ENCODE results near the gene SPINT1.

The SPINT1 gene, protein sequence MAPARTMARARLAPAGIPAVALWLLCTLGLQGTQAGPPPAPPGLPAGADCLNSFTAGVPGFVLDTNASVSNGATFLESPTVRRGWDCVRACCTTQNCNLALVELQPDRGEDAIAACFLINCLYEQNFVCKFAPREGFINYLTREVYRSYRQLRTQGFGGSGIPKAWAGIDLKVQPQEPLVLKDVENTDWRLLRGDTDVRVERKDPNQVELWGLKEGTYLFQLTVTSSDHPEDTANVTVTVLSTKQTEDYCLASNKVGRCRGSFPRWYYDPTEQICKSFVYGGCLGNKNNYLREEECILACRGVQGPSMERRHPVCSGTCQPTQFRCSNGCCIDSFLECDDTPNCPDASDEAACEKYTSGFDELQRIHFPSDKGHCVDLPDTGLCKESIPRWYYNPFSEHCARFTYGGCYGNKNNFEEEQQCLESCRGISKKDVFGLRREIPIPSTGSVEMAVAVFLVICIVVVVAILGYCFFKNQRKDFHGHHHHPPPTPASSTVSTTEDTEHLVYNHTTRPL

DNA sequence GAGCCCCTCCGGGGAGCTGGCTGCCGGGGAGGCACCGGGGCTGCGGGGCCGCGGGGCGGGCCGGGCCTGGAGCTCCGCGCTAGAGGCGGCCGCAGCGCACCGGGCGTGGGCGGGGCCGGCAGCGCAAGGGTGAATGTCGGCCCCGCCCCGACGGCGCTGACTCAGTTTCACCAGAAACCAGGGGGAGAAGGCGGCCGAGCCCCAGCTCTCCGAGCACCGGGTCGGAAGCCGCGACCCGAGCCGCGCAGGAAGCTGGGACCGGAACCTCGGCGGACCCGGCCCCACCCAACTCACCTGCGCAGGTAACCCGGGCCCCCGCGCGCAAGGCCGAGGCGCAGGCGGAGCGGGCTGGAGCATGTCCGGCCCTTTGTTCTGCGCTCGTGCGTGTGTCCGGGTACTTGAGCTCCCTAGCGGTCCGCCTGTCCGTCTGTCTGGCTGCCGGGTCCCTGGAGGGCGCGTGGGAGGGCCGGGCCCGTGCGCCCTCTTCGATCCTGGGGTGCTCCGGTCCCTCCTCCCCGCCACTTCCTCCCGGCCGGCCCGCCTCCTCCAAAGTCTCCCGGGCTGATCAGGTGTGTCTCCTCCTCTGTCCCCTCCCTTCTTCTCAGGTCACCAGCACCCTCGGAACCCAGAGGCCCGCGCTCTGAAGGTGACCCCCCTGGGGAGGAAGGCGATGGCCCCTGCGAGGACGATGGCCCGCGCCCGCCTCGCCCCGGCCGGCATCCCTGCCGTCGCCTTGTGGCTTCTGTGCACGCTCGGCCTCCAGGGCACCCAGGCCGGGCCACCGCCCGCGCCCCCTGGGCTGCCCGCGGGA, at the start of gene SPINT1:
SPINT1 (plus strand) TSS at position 164 of the 811 bp plus-strand sequence; CDS start at position 671, 507 bp downstream.
- DNase-seq = no peak

DNA sequence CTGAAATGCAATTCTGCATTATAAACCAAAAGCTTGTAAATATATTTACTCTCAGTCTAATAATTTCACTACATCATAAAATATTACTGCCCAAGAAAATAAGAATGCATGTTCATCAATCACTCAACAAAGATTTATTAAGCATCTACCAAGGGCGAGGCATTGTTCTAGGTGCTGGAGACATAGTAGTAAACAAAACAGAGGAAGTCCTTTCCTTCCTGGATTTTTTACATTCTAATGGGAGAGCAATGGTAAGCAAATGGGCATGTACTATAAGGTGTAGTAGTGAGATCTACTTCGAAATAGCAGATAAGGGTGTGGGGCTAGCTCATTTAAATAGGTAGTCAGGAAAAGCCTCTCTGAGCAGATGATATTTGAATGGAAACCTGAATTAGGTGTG, 47.8 kb upstream of the SPINT1 start:
- DNase-seq = no peak

DNA sequence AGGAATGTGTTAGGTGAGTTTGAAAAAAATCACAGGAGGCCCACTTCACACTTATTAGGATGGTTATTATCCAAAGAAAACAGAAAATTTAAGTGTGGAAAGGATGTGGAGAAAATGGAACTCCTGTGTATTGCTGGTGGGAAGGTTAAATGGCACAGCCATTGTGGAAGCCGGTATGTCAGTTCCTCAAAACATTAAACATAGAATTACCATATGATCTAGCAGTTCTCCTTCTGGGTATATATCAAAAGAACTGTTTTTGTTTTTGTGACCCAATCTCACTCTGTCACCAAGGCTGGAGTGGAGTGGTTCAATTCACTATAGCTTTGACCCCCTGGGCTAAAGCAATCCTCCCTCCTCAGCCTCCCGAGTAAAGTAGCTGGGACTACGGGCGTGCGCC, 47.3 kb upstream of the SPINT1 start:
- DNase-seq = no peak

DNA sequence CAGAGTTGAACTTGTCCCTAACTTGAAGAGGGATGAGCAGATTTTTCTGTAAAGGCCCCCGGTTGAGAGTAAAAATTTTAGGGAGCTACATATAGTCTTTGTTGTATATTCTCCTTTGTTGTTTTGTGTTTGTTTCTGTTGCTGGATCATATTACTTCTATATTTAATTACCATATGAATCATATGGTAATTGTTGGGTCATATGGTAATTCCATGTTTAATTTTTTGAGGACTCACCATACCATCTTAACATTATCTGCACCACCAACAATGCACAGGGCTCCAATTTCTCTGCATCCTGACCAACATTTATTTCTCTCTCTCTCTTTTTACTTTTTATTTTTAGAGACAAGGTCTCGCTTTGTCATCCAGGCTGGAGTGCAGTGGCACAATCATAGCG, 44.3 kb upstream of the SPINT1 start:
- DNase-seq = no peak

DNA sequence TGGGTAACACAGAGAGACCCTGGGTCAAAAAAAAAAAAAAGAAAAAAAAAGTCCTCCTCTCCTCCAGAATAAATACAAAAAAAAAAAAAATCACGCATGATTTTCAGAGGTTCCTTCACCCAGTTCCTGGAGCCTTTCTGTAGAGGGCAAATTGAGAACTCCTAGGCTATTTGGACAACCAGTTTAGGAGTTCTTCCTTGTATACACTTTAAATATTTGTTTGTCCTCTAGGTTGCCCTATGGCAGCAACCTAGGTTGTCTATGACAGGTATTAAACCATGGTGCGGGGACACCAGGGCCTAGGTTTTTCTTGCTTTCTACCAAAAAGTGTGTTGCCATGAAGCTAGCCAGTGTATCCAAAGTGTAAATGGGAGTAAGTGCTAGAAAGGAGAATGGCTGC, 40.8 kb upstream of the SPINT1 start:
- no peak for DNase-seq

DNA sequence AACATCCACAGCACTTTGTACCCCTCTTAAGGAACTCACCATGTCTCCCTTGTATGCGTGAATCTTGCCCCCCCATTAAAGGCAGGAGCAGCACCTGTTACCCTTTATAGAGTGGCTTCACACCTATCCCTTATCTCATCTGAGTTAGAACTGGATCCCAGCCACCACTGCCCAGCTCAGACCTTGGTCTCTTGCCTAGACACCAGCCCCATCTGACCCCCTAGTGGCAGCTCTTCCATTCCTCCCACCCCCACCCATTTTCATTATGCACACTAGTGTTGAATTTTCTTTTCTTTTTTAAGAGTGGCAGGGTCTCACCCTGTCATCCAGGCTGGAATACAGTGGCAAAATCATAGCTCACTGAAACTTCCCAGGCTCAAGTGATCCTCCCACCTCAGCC, 40.2 kb upstream of the SPINT1 start:
- DNase-seq = no peak

DNA sequence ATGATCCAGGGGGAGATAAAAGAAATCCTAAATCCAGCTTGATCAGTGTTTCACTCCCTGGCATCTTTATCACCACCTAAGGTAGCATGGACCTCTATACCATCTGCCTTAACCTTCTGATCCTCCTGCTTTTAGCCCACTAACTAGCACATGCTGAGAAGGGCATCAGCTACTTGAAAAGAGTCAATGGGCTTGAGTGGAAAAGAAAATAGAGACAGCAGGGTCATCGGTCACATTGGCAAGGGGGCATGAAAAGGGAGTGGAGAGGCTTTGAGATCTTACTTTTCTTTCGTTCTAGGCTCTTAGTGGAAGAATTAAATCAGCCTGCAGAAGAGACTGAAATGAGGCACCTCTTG, 37.2 kb upstream of the SPINT1 start:
- no peak for DNase-seq

DNA sequence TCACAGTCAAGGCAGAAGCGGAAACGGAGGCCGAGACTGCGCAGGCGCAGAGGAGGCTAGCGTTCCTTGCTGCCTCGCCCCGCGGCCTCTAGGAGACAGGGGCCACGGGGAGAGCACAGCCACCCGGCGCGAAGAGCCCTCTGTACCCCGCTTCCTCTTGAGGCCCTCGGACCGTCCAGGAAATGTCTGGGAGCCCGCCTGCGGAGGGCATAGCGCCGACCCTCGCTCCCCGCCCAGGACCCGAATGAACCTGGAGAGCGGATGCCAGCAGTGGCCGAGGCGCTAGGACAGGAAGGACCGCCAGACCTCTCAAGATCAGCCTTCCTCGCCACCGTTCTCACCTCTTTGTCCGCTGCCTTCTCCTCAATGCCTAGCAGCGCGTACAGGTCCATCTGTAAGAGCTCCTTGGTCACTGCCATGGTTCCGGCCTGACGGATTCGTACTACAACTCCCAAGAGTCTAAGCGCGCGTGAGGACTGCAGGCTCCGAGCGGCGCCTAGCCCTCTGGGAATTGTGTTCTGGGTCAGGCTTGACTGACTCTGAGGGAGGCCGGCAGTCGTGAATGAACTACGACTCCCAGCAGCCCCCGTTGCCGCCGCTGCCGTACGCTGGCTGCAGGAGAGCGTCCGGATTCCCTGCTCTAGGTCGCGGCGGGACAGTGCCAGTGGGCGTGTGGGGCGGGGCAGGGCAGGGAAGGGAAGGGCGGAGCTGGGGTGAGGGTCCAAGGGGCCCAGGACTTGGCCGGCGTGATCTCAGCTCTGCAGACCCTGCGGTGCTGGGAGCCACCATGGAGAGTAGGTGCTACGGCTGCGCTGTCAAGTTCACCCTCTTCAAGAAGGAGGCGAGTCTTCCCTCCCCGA, 36.6 kb upstream of the SPINT1 start, which contains the start of the genes DNAJC17 and ZFYVE19:
DNAJC17 (minus strand) TSS at position 446 of the 860 bp plus-strand sequence; CDS start at position 419, 27 bp downstream.
ZFYVE19 (plus strand) TSS at position 62 of the 860 bp plus-strand sequence; CDS start at position 563, 501 bp downstream.
- peak; percentile 89 for DNase-seq

DNA sequence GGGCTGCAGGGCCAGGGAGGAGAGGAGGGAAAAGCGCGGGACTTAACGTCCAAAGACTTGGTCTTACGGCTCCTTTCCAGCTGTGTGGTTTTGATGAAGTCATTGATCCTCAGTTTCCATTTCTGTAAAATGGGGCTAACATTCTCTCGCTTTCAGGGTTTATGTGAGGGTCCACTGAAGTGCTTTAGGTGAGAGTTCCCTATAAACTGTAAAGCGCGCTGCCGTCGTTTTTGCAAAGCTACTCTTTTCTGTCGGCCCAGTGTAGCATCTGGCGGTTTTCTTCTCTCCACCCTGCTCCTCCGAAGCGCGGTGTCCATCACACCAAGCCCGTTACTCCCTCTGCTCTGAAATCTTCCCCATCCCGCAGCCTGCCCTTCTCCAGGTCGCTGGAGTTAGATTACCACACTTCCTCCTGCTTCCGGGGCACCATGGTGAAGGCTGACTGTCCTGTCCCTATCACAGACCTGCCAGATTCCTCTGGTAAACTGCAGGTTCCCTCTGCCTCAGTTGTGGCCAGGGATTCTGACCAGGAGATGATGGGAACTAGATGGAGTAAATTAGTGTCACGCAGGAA, 35.9 kb upstream of the SPINT1 start:
- no peak for DNase-seq

DNA sequence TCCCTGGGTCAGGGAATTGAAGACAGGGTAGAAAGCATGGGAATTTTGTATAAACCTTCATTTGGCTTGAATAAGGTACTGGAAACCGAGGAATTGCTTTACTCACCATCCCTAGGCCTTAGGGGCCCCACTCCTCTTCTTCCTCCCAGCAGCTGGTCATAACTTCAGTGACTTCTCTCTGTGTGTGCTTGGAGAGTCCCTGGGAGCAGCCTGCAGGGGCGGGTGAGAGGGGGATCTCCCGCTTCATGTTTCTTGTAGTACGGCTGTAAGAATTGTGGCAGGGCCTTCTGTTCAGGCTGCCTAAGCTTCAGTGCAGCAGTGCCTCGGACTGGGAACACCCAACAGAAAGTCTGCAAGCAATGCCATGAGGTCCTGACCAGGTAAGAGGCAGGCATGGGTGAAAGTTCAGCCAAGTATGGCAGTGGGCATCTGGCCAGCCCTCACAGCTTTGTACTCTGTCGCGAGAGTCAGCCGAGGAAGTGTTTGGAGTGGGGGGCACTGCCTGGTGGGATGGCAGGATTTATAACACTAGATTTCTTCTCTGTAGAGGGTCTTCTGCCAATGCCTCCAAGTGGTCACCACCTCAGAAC, 34.9 kb upstream of the SPINT1 start:
- DNase-seq = no peak

DNA sequence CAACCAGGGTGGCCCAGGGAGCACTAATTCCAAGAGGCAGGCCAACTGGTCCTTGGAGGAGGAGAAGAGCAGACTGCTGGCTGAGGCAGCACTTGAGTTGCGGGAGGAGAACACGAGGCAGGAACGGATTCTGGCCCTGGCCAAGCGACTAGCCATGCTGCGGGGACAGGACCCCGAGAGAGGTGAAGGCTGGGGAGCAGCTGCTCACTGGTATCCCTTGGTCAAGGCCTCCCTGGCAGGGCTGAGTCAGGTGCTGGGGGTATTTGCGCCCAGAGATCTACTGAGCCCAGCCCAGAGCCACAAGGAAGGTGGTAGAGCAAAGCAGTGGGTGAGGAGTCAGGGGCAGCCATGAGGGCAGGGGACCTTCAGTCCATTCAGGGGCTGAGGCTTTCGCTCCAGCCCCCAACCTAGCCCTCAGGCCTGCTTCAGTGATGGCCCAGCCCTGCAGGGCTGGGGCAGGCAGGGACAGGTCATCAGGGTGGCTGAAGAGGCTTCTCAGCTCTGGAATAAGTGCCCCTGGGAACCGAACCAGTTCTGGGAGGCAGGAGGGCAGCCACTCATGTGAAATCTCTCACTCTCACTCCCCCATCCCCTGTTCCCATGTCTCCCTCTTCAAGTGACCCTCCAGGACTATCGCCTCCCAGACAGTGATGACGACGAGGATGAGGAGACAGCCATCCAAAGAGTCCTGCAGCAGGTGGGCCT, 31.0 kb upstream of the SPINT1 start:
- no peak for DNase-seq

DNA sequence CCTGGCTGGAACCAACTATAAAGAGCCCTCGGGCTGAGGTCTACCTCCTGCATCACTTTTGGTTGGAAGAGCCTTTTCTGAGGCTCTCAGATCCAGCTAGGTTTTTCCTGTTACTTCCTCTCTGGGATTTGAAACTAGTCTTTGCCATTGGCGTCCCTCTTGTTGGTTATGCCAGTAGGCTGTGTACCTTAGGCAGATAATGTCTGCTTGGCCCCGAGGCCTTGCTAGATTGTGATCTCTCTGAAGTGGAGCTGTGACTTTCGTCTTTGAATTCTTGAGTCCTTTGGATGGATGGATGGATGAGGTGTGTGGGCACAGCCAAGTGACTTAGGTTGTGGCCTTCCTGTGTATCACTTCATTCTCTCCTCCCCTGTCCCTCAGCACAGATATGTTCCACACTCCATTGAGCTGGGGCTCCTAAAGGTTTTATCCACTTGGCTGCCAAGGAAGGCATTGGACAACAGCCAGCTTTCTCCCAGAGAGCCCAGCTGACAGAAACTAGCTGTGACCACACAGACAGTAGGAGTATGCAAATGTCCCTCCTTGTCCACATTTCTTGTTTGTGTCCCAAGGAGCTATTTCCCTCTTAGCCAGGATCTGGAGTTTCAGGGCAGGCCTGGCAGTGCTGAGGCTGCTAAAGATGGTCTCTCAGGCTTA, 28.7 kb upstream of the SPINT1 start:
- DNase-seq = no peak

DNA sequence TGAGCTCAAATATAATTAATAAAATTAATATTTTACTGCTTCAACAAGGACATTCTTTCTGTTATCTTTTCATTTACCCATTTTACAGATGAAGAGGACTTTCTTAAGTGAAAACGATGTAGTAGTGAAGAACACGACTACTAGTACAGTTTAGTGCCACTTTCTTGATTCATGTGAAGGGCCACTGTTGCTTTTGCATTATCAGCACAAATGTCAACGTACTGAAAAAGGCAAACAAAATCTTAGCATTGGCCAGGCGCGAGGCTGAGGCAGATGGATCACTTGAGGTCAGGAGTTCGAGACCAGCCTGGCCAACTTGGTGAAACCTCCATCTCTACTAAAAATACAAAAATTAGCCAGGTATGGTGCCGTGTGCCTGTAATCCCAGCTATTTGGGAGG, 24.8 kb upstream of the SPINT1 start:
- DNase-seq = no peak

DNA sequence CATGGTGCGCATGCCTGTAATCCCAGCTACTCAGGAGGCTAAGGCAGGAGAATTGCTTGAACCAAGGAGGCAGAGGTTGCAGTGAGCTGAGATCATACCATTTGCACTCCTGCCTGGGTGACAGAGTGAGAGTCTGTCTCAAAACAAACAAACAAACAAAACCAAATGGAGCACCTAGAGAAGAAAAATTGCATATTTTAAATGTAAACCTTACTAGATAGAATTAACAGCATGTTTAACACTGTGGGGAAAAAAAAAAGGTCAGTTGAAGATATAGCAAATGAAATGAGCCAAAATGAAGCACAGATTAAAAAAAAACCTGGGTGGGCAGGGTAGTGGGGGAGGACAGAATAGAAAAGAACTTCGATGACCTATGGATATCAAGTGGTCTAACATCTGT, 22.7 kb upstream of the SPINT1 start:
- no peak for DNase-seq

DNA sequence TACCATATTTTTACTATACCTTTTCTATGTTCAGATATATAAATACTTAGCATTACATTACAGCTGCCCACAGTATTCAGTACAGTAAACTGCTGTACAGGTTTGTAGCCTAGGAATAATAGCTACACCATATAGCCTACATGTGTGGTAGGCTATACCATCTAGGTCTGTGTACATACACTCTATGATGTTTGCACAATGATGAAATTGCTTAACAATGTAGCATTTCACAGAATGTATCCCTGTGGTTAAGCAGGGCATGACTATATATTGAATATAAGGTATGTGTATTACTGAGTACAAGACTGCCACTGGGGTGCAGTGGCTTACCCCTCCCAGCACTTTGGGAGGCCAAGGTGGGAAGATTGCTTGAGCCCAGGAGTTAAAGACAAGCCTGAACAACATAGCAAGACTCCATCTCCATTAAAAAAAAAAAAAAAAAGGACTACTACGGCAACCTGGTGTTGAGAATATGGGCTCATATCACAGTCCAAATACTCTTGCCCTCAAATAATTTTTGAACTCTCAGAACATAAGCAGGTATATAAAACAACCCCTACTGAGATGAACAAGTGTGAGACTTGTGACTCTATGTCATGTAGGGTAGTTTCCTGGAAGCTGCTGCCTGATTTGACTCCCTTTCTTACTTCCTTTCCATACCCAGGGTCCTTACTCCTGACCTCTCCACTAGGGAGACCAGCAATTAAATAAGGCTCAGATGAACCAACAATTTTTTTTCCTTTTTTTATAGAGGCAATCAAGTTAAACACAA, 20.1 kb upstream of the SPINT1 start:
- no peak for DNase-seq

DNA sequence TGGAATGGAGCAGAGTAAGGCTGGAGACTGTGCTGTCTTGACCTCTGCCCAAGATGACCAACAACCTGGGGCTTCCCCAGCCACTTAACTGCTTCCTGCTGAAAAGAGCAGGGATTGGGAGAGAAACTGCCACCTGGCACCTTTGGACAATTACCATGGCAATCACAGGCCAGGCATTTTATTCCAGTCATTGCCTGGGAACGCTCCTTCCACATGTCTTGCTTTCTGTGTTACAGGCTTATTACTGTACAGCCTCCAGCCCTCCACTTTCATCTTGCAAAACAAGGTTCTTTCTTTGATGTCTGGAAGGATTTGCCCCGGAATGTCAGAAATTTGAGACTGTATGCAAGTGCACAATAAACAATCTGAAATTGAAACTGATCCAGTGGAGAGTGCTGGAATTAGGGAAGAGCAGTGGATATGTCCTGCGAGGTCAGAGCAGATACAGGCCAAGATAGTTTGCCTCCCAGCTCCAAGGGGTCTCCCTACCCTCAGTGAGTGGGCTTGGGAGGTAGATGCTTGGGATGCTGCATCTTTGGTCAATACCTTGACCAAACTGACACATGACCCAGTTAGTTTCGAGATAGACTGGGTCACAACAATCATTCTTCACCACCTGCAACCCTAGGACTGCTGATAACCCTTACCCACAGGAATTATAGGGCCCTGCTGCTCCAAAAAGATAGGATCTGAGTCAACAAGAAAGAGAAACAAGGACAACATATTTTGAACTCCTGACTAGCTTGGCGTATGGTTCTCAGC, 18.0 kb upstream of the SPINT1 start:
- no peak for DNase-seq

DNA sequence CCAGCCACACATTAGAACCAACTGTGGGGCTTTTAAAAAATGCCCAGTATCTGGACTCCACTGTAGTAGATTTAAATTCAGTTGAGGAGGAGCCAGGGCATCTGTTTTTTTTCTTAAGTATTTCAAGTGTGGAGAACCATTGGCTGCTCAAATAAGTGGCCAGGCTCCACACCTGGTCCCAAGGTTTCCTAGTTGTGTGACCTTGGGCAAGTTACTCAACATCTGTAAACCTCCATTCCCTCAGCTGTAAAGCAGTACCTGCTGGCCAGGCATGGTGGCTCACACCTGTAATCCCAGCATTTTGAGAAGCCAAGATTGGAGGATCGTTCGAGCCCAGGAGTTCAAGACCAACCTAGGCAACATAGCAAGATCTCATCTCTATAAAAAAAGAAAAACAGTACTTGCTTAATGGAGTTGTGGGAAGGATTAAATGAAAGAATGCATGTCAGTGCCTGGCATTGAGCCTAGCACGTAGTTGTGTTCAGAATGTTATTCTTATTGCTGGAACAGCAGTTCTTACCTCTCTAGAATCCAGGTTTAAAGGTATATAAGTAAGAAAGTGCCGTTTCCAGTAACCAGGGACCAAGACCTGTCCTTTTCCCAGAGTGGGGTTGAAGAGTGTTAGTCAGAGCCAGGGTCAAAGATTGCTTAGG, 17.3 kb upstream of the SPINT1 start:
- DNase-seq = no peak

DNA sequence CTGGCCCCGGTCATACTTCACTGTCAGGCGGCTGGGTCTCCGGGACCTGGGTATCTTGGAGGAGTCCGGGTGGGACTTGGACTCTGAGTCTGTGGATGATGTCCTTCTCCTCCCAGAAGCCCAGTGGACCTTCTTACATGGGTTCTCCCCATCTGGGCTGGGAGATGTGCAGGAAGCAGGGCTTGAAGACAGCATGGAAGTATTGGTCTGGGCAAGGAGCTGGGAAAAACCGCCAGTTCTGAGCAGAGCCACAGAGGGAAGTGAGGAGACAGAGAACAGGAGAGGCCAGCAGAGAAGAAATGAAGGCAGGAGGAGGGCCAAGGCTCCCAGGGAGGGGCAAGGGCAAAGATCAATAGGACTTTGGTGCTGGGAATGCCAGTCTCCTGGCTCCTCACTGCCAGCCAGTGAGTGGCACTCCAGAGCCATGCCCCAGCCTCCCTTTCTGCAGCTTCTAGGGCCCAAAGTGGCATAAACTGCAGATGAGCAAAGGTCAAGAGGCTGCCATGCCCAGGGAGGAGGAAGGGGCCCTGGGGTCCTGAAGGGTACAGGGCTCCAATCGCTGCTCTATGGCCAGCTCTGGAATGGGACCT, 15.3 kb upstream of the SPINT1 start, which contains the start of gene PPP1R14D:
PPP1R14D (minus strand) TSS at position 262 of the 590 bp plus-strand sequence; CDS start at position 195, 67 bp downstream.
- DNase-seq = no peak
